Measurements from ENCODE around the gene HSPA1A. TPM values are rescaled to one million over a fixed set of nuclear protein-coding genes. Genes with fewer than 3 reads are reported as not detected.

HSPA1A gene
- total and polyA plus RNA-seq, 9 of the 15 experiments (the other 6 are each of a cell fraction or from before 2014, with no cell fraction given) = 2.2 to 273 (median 107) TPM

DNA sequence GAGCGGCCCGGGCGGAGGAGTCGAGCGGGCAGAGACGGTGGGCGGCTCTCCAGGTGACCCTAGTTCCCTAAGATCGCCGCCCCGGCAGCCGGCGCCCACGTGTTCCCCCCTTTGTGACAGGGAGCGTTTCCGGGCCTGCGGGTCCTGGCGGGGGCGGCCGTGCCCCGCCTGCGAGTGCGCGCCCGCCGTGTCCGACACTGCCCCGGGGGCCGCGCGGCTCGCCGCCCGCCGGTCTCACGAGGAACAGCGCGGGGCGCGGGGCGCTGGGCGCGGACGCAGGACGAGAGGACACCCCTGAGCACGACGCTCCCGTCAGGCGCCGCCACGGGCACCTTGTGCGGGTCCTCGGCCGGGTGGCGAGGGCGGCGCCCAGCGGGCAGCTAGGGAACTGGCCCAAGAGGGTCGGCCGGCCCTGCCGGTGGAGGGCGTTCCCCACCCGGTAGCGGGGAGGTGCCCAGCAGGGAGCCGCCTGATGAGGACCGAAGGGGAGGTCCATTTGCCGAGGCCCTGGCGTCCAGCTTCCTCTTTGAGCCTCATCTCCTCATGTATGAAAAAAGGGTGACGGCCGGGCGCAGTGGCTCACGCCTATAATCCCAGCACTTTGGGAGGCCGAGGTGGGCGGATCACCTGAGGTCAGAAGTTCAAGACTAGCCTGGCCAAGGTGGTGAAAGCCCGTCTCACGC is 19.6 kb upstream of the HSPA1A start, which contains the start of gene VARS1 (continued):
- TF ChIP-seq, protein P1, sequence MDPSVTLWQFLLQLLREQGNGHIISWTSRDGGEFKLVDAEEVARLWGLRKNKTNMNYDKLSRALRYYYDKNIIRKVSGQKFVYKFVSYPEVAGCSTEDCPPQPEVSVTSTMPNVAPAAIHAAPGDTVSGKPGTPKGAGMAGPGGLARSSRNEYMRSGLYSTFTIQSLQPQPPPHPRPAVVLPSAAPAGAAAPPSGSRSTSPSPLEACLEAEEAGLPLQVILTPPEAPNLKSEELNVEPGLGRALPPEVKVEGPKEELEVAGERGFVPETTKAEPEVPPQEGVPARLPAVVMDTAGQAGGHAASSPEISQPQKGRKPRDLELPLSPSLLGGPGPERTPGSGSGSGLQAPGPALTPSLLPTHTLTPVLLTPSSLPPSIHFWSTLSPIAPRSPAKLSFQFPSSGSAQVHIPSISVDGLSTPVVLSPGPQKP (CRISPR knock-in tag; IDR thresholded peaks at IDR 0.05) = 0 out of 2 replicates have a peak, but pooled peaks have one; percentile 79
- TF ChIP-seq ZNF316 (IDR thresholded peaks at IDR 0.05) (no peak), PHB2 (IDR thresholded peaks at IDR 0.05; ENCODE audit: low read depth) (0 out of 2 replicates have a peak, but pooled peaks have one; percentile 47), NFE2 (IDR thresholded peaks at IDR 0.05; ENCODE audit: low read depth) (peak; percentile 99), PHF8 (IDR thresholded peaks at IDR 0.05; ENCODE audit: borderline replicate concordance, low read length) (peak; percentile 74; the same call in 1 of the 2 replicates), CREB1 (IDR thresholded peaks at IDR 0.05) (peak; percentile 56; the same call in 1 of the 2 replicates), CREB1 (CRISPR knock-in tag; IDR thresholded peaks at IDR 0.05) (peak; percentile 9; the same call in 1 of the 2 replicates), SREBF2 (CRISPR knock-in tag; IDR thresholded peaks at IDR 0.05) (no peak), POLR2AphosphoS5 (IDR thresholded peaks at IDR 0.05; ENCODE audit: control insufficient read depth, insufficient read depth, low read depth, low read length) (peak; percentile 45; the same call in 1 of the 2 replicates), RBFOX2 (IDR thresholded peaks at IDR 0.05; ENCODE audit: low read depth, low read length) (peak; percentile 75), ZNF239 (CRISPR knock-in tag; IDR thresholded peaks at IDR 0.05) (peak; percentile 8; the same call in 1 of the 2 replicates), HLTF (IDR thresholded peaks at IDR 0.05) (peak; percentile 96), ZNF324 (CRISPR knock-in tag; IDR thresholded peaks at IDR 0.05) (no peak), ZNF644 (tag; IDR thresholded peaks at IDR 0.05; ENCODE audit: low read depth) (peak; percentile 81), COPS2 (conservative IDR thresholded peaks at IDR 0.05) (no peak), GATA2 (CRISPR knock-in tag; IDR thresholded peaks at IDR 0.05) (no peak), CSDE1 (IDR thresholded peaks at IDR 0.05) (no peak)
- TF ChIP-seq, protein P2, sequence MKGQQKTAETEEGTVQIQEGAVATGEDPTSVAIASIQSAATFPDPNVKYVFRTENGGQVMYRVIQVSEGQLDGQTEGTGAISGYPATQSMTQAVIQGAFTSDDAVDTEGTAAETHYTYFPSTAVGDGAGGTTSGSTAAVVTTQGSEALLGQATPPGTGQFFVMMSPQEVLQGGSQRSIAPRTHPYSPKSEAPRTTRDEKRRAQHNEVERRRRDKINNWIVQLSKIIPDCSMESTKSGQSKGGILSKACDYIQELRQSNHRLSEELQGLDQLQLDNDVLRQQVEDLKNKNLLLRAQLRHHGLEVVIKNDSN (CRISPR knock-in tag; IDR thresholded peaks at IDR 0.05) = peak; percentile 86
- TF ChIP-seq, protein P3, sequence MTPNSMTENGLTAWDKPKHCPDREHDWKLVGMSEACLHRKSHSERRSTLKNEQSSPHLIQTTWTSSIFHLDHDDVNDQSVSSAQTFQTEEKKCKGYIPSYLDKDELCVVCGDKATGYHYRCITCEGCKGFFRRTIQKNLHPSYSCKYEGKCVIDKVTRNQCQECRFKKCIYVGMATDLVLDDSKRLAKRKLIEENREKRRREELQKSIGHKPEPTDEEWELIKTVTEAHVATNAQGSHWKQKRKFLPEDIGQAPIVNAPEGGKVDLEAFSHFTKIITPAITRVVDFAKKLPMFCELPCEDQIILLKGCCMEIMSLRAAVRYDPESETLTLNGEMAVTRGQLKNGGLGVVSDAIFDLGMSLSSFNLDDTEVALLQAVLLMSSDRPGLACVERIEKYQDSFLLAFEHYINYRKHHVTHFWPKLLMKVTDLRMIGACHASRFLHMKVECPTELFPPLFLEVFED (CRISPR knock-in tag; conservative IDR thresholded peaks at IDR 0.05) = no peak; the same call in 1 of the 2 replicates
- TF ChIP-seq, protein P4, sequence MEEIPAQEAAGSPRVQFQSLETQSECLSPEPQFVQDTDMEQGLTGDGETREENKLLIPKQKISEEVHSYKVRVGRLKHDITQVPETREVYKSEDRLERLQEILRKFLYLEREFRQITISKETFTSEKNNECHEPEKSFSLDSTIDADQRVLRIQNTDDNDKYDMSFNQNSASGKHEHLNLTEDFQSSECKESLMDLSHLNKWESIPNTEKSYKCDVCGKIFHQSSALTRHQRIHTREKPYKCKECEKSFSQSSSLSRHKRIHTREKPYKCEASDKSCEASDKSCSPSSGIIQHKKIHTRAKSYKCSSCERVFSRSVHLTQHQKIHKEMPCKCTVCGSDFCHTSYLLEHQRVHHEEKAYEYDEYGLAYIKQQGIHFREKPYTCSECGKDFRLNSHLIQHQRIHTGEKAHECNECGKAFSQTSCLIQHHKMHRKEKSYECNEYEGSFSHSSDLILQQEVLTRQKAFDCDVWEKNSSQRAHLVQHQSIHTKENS (CRISPR knock-in tag; IDR thresholded peaks at IDR 0.05) = no peak
- TF ChIP-seq, protein P5, sequence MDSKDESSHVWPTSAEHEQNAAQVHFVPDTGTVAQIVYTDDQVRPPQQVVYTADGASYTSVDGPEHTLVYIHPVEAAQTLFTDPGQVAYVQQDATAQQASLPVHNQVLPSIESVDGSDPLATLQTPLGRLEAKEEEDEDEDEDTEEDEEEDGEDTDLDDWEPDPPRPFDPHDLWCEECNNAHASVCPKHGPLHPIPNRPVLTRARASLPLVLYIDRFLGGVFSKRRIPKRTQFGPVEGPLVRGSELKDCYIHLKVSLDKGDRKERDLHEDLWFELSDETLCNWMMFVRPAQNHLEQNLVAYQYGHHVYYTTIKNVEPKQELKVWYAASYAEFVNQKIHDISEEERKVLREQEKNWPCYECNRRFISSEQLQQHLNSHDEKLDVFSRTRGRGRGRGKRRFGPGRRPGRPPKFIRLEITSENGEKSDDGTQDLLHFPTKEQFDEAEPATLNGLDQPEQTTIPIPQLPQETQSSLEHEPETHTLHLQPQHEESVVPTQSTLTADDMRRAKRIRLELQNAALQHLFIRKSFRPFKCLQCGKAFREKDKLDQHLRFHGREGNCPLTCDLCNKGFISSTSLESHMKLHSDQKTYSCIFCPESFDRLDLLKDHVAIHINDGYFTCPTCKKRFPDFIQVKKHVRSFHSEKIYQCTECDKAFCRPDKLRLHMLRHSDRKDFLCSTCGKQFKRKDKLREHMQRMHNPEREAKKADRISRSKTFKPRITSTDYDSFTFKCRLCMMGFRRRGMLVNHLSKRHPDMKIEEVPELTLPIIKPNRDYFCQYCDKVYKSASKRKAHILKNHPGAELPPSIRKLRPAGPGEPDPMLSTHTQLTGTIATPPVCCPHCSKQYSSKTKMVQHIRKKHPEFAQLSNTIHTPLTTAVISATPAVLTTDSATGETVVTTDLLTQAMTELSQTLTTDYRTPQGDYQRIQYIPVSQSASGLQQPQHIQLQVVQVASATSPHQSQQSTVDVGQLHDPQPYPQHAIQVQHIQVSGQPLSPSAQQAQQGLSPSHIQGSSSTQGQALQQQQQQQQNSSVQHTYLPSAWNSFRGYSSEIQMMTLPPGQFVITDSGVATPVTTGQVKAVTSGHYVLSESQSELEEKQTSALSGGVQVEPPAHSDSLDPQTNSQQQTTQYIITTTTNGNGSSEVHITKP (IDR thresholded peaks at IDR 0.05; ENCODE audit: partially characterized antibody) = peak; percentile 86
